HEK293 (cell line): ENCODE data around the gene DPYD.

Experiments
- CTCF ChIP-seq: fragments of 450-650 bp; formaldehyde crosslinking; IDR thresholded peaks from 2 replicates; pipeline ENCODE4 v1.5.1; 2016; ENCODE audit warnings: missing biosample characterization, missing genetic modification characterization
- PATZ1 ChIP-seq: fragments of 450-650 bp; formaldehyde crosslinking; IDR thresholded peaks from 2 replicates; pipeline ENCODE4 v1.5.1; 2016; ENCODE audit warnings: missing biosample characterization, missing genetic modification characterization
- ZNF292 ChIP-seq: fragments of 450-650 bp; formaldehyde crosslinking; IDR thresholded peaks from 2 replicates; pipeline ENCODE4 v1.5.1; 2016; ENCODE audit warnings: low read depth, missing biosample characterization, missing genetic modification characterization, borderline replicate concordance
- ZNF423 ChIP-seq: fragments of 450-650 bp; formaldehyde crosslinking; IDR thresholded peaks from 2 replicates; pipeline ENCODE4 v1.5.1; 2016; ENCODE audit warnings: missing biosample characterization, missing genetic modification characterization
- ZNF426 ChIP-seq: fragments of 450-650 bp; formaldehyde crosslinking; IDR thresholded peaks from 2 replicates; pipeline ENCODE4 v1.5.1; 2017; ENCODE audit warnings: missing biosample characterization, missing genetic modification characterization, mild to moderate bottlenecking, inconsistent platforms, moderate library complexity
- ZNF837 ChIP-seq: fragments of 450-650 bp; formaldehyde crosslinking; IDR thresholded peaks from 2 replicates; pipeline ENCODE4 v1.5.1; 2016; ENCODE audit warnings: missing biosample characterization, missing genetic modification characterization

- TF ChIP-seq CTCF (tag by site-specific recombination) (no peak), ZNF423 (tag by site-specific recombination) (no peak), ZNF292 (tag by site-specific recombination) (no peak), ZNF837 (tag by site-specific recombination) (no peak), PATZ1 (no peak), ZNF426 (tag by site-specific recombination) (no peak)
Measured at GRCh38 chr1:97649591-97649990, 271.2 kb downstream of the DPYD start.
